ENCODE measurements around the gene MVK. TPM values are rescaled to one million over a fixed set of nuclear protein-coding genes. Genes with fewer than 3 reads are reported as not detected.

The MVK gene
- polyA plus RNA-seq, 4 donors, result 12.5 to 22.0 (median 19.1) TPM

DNA sequence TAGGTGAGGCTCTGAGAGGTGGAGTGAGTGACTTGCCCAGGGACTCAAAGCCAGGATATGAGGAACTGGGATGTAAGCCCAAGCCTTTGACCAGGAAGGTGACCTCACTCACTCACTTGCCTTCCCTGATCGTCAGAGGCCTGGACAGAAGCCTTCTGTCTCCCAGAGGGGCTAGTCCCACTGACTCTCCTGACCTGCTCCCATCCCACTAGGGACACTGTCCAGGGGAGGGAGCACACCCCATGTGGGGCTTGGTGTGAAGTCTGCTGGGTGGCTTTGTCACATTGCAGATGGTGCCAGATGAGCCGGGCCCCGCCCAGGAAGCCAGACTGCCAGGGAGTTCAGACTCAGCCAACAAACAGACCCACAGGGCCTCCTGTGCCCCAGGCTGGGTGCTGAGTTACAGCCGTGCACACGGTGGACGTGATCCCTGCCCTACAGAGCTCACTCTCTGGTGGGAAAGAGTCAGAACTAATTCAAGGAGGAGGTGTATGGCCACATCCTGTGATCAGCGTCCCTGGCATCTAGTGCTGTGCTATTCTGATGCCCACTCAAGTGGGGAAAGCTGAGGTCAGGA, 28.6 kb upstream of the MVK start:
- no peak for DNase-seq (ENCODE audit: low read depth in 4 of 4, low spot score in 3 of 4)

- DNase-seq (ENCODE audit: low read depth in 4 of 4, low spot score in 3 of 4), result no peak
Observed at GRCh38 chr12:109545826-109546225, 27.8 kb upstream of the MVK start.

DNA sequence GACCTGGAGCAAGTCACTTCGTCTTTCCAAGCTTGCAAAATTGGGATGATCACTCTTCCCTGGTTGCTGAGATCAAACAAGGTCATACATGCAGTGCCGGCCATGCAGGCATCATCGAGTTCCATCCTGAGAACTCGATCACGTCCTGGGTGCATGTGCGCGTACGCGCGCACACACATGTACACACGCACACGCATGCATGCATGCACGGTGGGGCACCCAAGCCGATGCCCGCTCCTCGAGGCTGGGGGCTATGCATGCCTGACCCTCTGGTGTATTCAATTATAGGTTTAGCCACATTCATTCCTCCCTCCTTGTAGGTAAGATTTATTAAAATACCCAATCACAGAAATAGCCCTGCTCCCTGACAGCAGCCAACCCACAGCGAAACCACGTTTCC, 26.3 kb upstream of the MVK start:
- no peak for DNase-seq (ENCODE audit: low read depth in 4 of 4, low spot score in 3 of 4)

- no peak for DNase-seq (ENCODE audit: low read depth in 4 of 4, low spot score in 3 of 4)
Observed at GRCh38 chr12:109548258-109548657, 25.3 kb upstream of the MVK start.

GRCh38 chr12:109549613-109550270, 23.9 kb upstream of the MVK start:
- DNase-seq (ENCODE audit: low read depth in 4 of 4, low spot score in 3 of 4), result no peak

DNA sequence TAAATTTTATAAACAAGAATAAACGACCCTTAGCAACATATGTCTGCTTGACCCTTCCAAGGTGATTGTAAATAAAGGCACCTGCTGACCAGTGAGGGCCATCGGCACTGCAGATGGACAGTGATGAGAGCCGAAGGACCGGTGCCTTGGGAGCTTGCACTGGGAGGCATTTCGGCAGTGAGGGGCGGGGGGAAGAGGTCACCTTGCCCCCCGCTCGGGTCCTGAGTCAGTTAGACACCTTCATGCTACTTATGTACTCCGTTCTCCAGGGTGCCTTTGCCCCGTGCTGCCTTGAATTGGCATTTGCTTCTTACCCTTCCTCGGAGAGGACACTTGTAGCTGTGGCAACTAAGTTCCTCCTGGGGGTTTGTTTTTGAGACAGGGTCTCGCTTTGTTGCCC, 23.3 kb upstream of the MVK start:
- no peak for DNase-seq (ENCODE audit: low read depth in 4 of 4, low spot score in 3 of 4)

DNA sequence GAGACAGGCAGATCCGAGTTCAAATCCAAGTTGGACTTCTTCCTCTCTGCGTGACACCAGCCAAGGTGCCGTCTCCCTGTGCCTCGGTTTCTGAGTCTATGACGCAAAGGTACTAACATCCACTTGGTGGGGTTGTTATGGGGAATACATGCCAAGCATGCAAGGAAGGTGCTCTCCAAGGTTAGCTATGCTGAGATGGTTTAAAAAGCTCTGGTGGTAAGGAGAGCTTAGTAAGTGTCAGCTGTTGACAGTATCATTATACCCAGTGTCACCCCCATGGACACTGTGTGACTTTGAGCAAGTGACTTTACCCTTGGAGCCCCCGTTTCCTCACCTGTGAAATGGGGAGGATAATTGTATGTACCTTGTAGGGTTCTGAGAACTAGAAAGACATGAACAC, 22.5 kb upstream of the MVK start:
- DNase-seq (ENCODE audit: low read depth in 4 of 4, low spot score in 3 of 4), result no peak

GRCh38 chr12:109552971-109553370, 20.6 kb upstream of the MVK start:
- DNase-seq (ENCODE audit: low read depth in 4 of 4, low spot score in 3 of 4), result no peak

GRCh38 chr12:109553483-109553882, 20.1 kb upstream of the MVK start:
- no peak for DNase-seq (ENCODE audit: low read depth in 4 of 4, low spot score in 3 of 4)

DNA sequence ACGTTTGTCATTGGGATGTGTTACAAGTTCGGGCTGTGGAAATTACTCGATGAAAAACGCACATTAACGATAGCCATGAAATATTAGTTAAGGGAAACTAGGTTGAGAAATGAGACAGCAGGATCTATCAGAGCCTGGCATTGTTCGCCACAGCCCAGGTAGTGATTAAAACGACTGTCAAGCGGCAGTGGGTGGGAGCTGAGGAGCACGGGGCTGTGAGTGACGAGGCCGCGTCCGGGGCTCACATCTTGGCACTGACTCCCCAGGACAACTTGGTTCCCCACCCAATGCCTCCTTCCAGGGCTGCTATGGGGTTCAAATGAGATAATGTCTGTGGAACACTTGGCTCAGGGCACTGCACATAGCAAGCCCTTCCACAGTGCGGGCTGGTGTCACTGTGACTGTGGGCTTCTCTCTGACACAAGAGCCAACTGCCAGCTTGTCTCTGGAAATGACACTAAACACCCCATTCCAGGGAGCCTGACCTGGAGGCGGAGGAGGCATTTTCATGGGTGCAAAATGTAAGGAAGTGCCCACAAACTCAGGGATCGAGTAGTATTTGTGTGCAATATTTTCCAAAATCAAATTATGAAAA, 19.6 kb upstream of the MVK start:
- DNase-seq (ENCODE audit: low read depth in 4 of 4, low spot score in 3 of 4), result no peak

GRCh38 chr12:109554761-109555160, 18.8 kb upstream of the MVK start:
- no peak for DNase-seq (ENCODE audit: low read depth in 4 of 4, low spot score in 3 of 4)

GRCh38 chr12:109555431-109556315, 17.9 kb upstream of the MVK start:
- no peak for DNase-seq (ENCODE audit: low read depth in 4 of 4, low spot score in 3 of 4)

DNA sequence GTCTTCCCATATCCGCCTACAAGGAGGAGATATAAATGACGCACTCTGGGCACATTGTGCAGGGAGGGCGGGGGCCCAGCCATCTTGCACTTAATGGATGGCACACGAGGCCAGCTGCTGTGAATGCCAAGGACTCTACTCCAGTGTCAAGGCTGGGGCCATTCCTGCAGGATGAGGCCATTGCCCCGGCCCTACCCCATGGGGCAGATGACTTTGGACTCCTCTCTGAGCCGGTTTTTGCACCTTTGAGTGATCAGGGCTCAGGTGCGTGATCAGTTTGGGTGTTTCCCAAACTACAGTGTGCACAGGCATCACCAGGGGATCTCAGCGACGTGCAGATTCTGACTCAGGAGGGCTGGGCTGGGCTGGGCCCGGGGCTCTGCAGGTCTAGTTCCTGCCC, 16.4 kb upstream of the MVK start:
- no peak for DNase-seq (ENCODE audit: low read depth in 4 of 4, low spot score in 3 of 4)

DNA sequence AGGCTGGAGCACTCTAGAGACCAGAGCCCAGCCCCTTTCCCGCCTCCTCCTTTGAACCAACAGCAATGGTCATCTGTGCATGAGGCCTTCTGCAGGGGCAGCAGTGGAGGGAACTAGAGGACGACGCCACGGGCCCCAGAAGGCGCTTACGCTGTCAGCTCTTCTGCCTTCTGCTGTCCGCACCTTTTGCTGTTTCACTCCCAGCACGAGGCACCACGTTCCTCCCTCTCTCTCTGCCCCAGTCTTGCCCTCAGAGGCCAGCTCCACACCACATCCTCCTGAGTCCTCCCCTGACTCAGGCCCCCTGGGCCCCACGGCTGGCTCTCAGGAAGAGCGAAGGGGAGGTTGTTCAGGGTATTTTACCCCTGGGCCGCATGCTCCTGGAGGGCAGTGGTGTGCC, 15.8 kb upstream of the MVK start:
- no peak for DNase-seq (ENCODE audit: low read depth in 4 of 4, low spot score in 3 of 4)

- no peak for DNase-seq (ENCODE audit: low read depth in 4 of 4, low spot score in 3 of 4)
Observed at GRCh38 chr12:109558374-109559199, 15.0 kb upstream of the MVK start.

GRCh38 chr12:109559200-109559505, 14.4 kb upstream of the MVK start:
- DNase-seq (ENCODE audit: low read depth in 4 of 4, low spot score in 3 of 4), result no peak

DNA sequence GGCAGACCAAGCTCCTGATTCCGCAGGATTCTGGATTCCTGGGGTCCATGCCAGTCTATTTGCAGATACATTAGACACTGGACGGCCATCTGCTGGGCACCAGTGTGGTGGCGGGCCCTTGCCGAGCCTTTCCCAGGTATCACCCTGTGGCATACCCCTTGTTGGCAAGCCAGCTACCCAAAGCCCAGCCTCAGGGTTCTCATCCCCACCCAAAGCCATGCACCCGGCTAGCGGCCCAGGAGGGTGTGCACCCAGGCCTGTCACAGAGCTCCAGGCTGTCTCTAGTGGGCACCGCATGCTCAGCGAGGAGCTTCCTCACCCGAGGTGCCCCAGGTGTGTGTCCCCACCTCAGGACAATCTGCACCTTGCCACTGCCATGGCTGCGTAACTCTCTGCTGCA, 14.0 kb upstream of the MVK start:
- no peak for DNase-seq (ENCODE audit: low read depth in 4 of 4, low spot score in 3 of 4)

DNA sequence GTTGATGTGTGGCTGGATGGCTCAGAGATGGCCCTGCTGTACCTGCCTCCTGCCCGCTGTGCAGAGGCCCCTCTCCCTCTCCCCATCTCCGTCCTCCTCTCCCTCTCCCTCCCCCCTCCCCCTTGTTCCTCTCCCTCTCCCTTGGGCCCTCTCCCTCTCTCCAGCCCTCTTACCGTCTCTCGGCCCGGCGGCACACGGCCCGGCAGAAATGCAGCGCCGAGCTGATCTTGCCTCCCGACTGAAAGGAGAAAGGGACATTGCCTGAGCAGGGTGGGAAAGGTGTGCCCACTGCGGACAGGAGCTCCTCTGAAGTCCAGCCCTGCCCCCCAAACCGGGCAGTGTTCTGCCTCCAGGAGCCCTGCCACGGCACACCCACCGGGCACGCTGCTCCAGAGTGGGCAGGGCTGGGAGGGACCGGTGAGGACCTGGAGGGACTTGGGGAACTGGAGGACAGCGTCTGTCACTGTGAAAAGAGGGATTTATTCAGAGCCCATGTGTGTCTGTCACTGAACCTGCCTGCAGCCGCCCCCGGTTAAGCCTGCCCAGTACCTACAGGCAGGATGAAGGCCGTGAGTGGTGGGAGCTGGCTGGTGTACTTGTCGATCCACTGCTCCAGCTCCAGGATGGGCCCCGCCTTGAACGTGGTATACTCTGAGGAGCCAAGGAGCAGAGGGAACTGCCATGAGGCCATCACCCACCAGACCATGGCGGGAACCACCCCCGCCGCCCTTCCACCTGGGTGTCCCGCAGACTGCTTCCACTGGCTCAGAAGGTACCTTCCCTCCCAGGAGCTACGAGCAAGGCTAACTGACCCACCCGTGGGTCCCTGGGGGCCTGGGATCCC, 12.5 kb upstream of the MVK start:
- DNase-seq (ENCODE audit: low read depth in 4 of 4, low spot score in 3 of 4), result no peak

- no peak for DNase-seq (ENCODE audit: low read depth in 4 of 4, low spot score in 3 of 4)
Observed at GRCh38 chr12:109561711-109562030, 11.9 kb upstream of the MVK start.

- DNase-seq (ENCODE audit: low read depth in 4 of 4, low spot score in 3 of 4), result no peak
Observed at GRCh38 chr12:109562871-109563270, 10.7 kb upstream of the MVK start.
